Lung microvascular endothelial cell (primary cell): ENCODE measurements around the gene LAMTOR1. TPM values are rescaled to one million over a fixed set of nuclear protein-coding genes. Genes with fewer than 3 reads are reported as not detected.

ENCODE experiments used
- total RNA-seq: library from RNA; depleted of rRNA; stranded (reverse); fragments of >200 nt; gene quantifications from 2 replicates; pipeline ENCODE4 v1.2.1, GENCODE V29; 2014

Gene LAMTOR1
- total RNA-seq, 1 donor from 2014 or later: 95.0 TPM

Other genes with a start within 250 kb of the LAMTOR1 start
- gene DEFB131B, start 224.8 kb downstream of the LAMTOR1 start, total RNA-seq: not detected in 2 replicates
- gene XNDC1N, start 174.7 kb downstream of the LAMTOR1 start, total RNA-seq: 5.7 and 6.0 TPM in 2 replicates
- gene RNF121, start 174.3 kb downstream of the LAMTOR1 start, total RNA-seq: 22.4 and 27.8 TPM in 2 replicates
- gene IL18BP, start 104.4 kb downstream of the LAMTOR1 start, total RNA-seq: 1.1 and 2.0 TPM in 2 replicates
- 103 and 107 TPM in 2 replicates for gene NUMA1, start 22.8 kb downstream of the LAMTOR1 start, total RNA-seq
- 2.4 and 4.0 TPM in 2 replicates for gene LRRC51, start 22.4 kb downstream of the LAMTOR1 start, total RNA-seq
- gene TOMT, start 2.6 kb upstream of the LAMTOR1 start, total RNA-seq: 0.20 TPM in 1 of 2 replicates, not detected in the other
- 16.9 and 25.1 TPM in 2 replicates for gene ANAPC15, start 9.4 kb upstream of the LAMTOR1 start, total RNA-seq
- not detected in 2 replicates for gene FOLR3, start 32.4 kb upstream of the LAMTOR1 start, total RNA-seq
- gene FOLR1, start 88.8 kb upstream of the LAMTOR1 start, total RNA-seq: not detected in 2 replicates
- gene FOLR2, start 113.5 kb upstream of the LAMTOR1 start, total RNA-seq: not detected in 2 replicates
- gene INPPL1, start 121.5 kb upstream of the LAMTOR1 start, total RNA-seq: 30.9 and 38.5 TPM in 2 replicates
- not detected in 2 replicates for gene PHOX2A, start 140.9 kb upstream of the LAMTOR1 start, total RNA-seq